Left lung (tissue), 10 donors: ENCODE results near the gene LRRC2. TPM values are rescaled to one million over a fixed set of nuclear protein-coding genes. Genes with fewer than 3 reads are reported as not detected.

Source experiments
- ATAC-seq: fragments of 200-7000 bp; cut with Tn5 transposase; one replicate; pipeline ENCODE4 v1.9.1; 2020; ENCODE audit warnings: moderate library complexity
- DNase-seq, 4 donors: peaks; one replicate each; pipeline ENCODE4 v3.0.0-alpha.2; 2013 to 2020
- H3K27ac ChIP-seq, 2 donors: fragments of 200-600 bp; sonication (generic) in 1 of 2; one replicate each; pipeline versions ENCODE4 v1.5.0 to v1.8.0; 2020 to 2021
- H3K27me3 ChIP-seq, 2 donors: fragments of 200-600 bp; sonication (generic) in 1 of 2; one replicate each; pipeline versions ENCODE4 v1.5.0 to v1.8.0; 2020 to 2021
- H3K36me3 ChIP-seq, 2 donors: fragments of 200-600 bp; sonication (generic) in 1 of 2; one replicate each; pipeline versions ENCODE4 v1.5.0 to v1.8.0; 2020 to 2021
- H3K4me1 ChIP-seq, 2 donors: fragments of 200-600 bp; one replicate each; pipeline ENCODE4 v1.8.0; 2021
- H3K4me3 ChIP-seq, 2 donors: fragments of 200-600 bp; sonication (generic) in 1 of 2; one replicate each; pipeline versions ENCODE4 v1.5.0 to v1.8.0; 2020 to 2021; ENCODE audit warnings: mild to moderate bottlenecking in 1 of 2
- H3K9me3 ChIP-seq, 2 donors: fragments of 200-600 bp; sonication (generic) in 1 of 2; one replicate each; pipeline versions ENCODE4 v1.5.0 to v1.8.0; 2020 to 2021
- CTCF ChIP-seq, 2 donors: fragments of 200-600 bp; sonication (generic) in 1 of 2; IDR thresholded peaks; one replicate each; pipeline versions ENCODE4 v1.5.0 to v1.8.0; 2021; ENCODE audit warnings: antibody characterized with exemption in 2 of 2
- intact Hi-C, 2 donors: fragments of 100-400 bp; cut with DNase I; formaldehyde crosslinking; loops; one replicate each; pipeline versions ENCODE4 v1.11.2 to v1.14.2; 2022
- polyA plus RNA-seq, 6 donors: library from polyadenylated mRNA; unstranded; fragments of 120-200 nt; gene quantifications; one replicate each; pipeline ENCODE4 v1.2.1, GENCODE V29; 2013; ENCODE audit not compliant: insufficient read length in 6 of 6
- total RNA-seq, 2 donors: library from RNA; stranded (reverse); fragmentation: NEBNext Ultra II Directional; extraction: Animal tissue kit (Norgen Biotek cat#: 25700); gene quantifications; one replicate each; pipeline ENCODE4 v1.2.1, GENCODE V29; 2021
- donor health status: DM: no; HTN: yes; CAD: no.
- donor health status: DM: no; HTN: no; CAD: no.

The LRRC2 gene
- total and polyA plus RNA-seq, 8 donors = 0.36 to 0.47 (median 0.45) TPM

GRCh38 chr3:46603446-46604046, 37.4 kb upstream of the LRRC2 start:
- Histone ChIP-seq H3K4me3 (no peak overlapping the region), H3K4me1 (no peaks in the 10 kb centered on the region), H3K27ac (no peak overlapping the region), H3K36me3 (no peaks in the 10 kb centered on the region), H3K27me3 (no peaks in the 10 kb centered on the region), H3K9me3 (no peaks in the 10 kb centered on the region)
- intact Hi-C loops = no loop called here
- ATAC-seq (no peak), DNase-seq (no peak)
- TF ChIP-seq CTCF (IDR thresholded peaks at IDR 0.05) = no peak

- intact Hi-C loops = no loop called here
- no peak for TF ChIP-seq CTCF (IDR thresholded peaks at IDR 0.05)
- no peak for DNase-seq
- H3K27me3 ChIP-seq = no peaks in the 10 kb centered on the region
- H3K36me3 ChIP-seq = no peaks in the 10 kb centered on the region
- no peak overlapping the region for H3K4me3 ChIP-seq
- no peak for ATAC-seq
- H3K9me3 ChIP-seq = no peaks in the 10 kb centered on the region
- no peaks in the 10 kb centered on the region for H3K4me1 ChIP-seq
- H3K27ac ChIP-seq = no peak overlapping the region
Measured at GRCh38 chr3:46599590-46599989, 33.5 kb upstream of the LRRC2 start.

GRCh38 chr3:46595819-46596314, 29.8 kb upstream of the LRRC2 start:
- no peaks in the 10 kb centered on the region for H3K9me3 ChIP-seq
- no peak for TF ChIP-seq CTCF (IDR thresholded peaks at IDR 0.05)
- no peak overlapping the region for H3K4me3 ChIP-seq
- ATAC-seq (no peak), DNase-seq (no peak)
- H3K4me1 ChIP-seq = no peaks in the 10 kb centered on the region
- H3K36me3 ChIP-seq = no peaks in the 10 kb centered on the region
- intact Hi-C loops = no loop called here
- H3K27ac ChIP-seq = no peak overlapping the region
- H3K27me3 ChIP-seq = no peaks in the 10 kb centered on the region

- intact Hi-C loops = no loop called here
- H3K4me3 ChIP-seq = no peak overlapping the region
- ATAC-seq (no peak), DNase-seq (no peak)
- H3K4me1 ChIP-seq = no peaks in the 10 kb centered on the region
- no peak for TF ChIP-seq CTCF (IDR thresholded peaks at IDR 0.05)
- no peaks in the 10 kb centered on the region for H3K36me3 ChIP-seq
- H3K27me3 ChIP-seq = no peaks in the 10 kb centered on the region
- H3K9me3 ChIP-seq = no peaks in the 10 kb centered on the region
- no peak overlapping the region for H3K27ac ChIP-seq
Measured at GRCh38 chr3:46594723-46595122, 28.6 kb upstream of the LRRC2 start.

GRCh38 chr3:46593979-46594378, 27.9 kb upstream of the LRRC2 start:
- no peaks in the 10 kb centered on the region for H3K4me1 ChIP-seq
- H3K27ac ChIP-seq = no peak overlapping the region
- intact Hi-C loops = no loop called here
- H3K4me3 ChIP-seq = no peak overlapping the region
- no peak for TF ChIP-seq CTCF (IDR thresholded peaks at IDR 0.05)
- H3K9me3 ChIP-seq = no peaks in the 10 kb centered on the region
- H3K36me3 ChIP-seq = no peaks in the 10 kb centered on the region
- no peak for DNase-seq
- no peaks in the 10 kb centered on the region for H3K27me3 ChIP-seq
- no peak for ATAC-seq
